ENCODE results near the gene IFIH1.

- TF ChIP-seq CTCF (IDR thresholded peaks at IDR 0.05) (no peak), POLR2A (IDR thresholded peaks at IDR 0.05) (no peak)
These were observed 74.8 kb downstream of the IFIH1 start for GRCh38 chr2:162243715-162244114.

Measured in thyroid gland (tissue), 4 donors.